Measurements from ENCODE around the gene RAPGEF1. TPM values are rescaled to one million over a fixed set of nuclear protein-coding genes. Genes with fewer than 3 reads are reported as not detected.

Gene RAPGEF1
- total and polyA plus RNA-seq, 2 experiments from 2014 or later, result 3.3 to 24.1 TPM

DNA sequence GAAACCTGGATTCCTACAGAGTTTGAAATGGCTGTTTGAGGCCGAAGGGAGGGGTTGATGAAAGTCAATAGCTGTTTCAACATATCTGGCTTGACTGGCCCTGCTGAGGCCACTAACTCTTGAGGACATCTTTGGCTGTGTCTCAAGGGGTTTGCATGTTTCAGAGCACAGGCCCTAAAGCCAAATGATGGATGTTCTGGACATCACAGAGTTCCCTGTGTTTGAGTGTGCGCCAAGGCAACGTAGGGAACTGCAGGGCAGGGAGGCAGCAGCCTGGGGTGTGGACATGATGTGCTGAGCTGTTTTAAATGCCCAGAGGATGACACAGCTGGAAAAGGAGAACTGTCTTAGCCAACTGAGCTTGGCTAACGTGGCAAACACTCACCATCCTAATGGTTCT is 89.6 kb downstream of the RAPGEF1 start:
- no peaks in the 10 kb centered on the region for H4K20me1 ChIP-seq (ENCODE audit: insufficient read depth)
- peaks cover 32% of the 10 kb centered on the region for H3K79me2 ChIP-seq (ENCODE audit: insufficient read depth)
- TF ChIP-seq EZH2phosphoT487 (IDR thresholded peaks at IDR 0.05; ENCODE audit: insufficient read depth, low read depth) (no peak), EZH2 (IDR thresholded peaks at IDR 0.05; ENCODE audit: insufficient read depth, poor library complexity, severe bottlenecking) (no peak)
- H3K27me3 ChIP-seq (replicated peaks; ENCODE audit: insufficient read depth), result no peaks in the 10 kb centered on the region
- in situ Hi-C loops (cut with MboI), result no loop called here
- H3F3A ChIP-seq (ENCODE audit: insufficient read depth), result peaks cover 33% of the 10 kb centered on the region
- no peaks in the 10 kb centered on the region for H3K36me3 ChIP-seq (ENCODE audit: low read depth)
- 2 to 5% methylated on average over 4 of the region's 4 CpGs for WGBS, 2 experiments (ENCODE audit: low coverage in 1 of 2, low lambda C conversion rate in 2 of 2, missing lambda C conversion rate in 2 of 2)
- peaks cover 33% of the 10 kb centered on the region for H3K4me1 ChIP-seq (ENCODE audit: insufficient read depth)
- H3K4me2 ChIP-seq (ENCODE audit: unreplicated experiment), result peak overlapping the region; percentile 58
- DNase-seq, result peak; percentile 99
- H2AFZ ChIP-seq, result peak overlapping the region; percentile 34; the same call in 1 of the 2 replicates
- peak overlapping the region; percentile 68 for H3K9ac ChIP-seq
- H3K9me3 ChIP-seq (ENCODE audit: low read depth), result no peaks in the 10 kb centered on the region
- H3K9me2 ChIP-seq (ENCODE audit: insufficient read depth), result no peaks in the 10 kb centered on the region
- peak overlapping the region; percentile 95 for H3K27ac ChIP-seq
- H3K4me3 ChIP-seq, result peak overlapping the region; percentile 18; the same call in 1 of the 2 replicates

GRCh38 chr9:131649646-131650045 is 90.2 kb downstream of the RAPGEF1 start:
- Histone ChIP-seq H3K27me3 (replicated peaks; ENCODE audit: insufficient read depth) (no peaks in the 10 kb centered on the region), H3K4me2 (ENCODE audit: unreplicated experiment) (peak overlapping the region; percentile 58), H4K20me1 (ENCODE audit: insufficient read depth) (no peaks in the 10 kb centered on the region), H3K9me3 (ENCODE audit: low read depth) (no peaks in the 10 kb centered on the region), H3K4me3 (peak overlapping the region; percentile 18; the same call in 1 of the 2 replicates), H2AFZ (0 out of 2 replicates have a peak overlapping the region, but pooled peaks have one; percentile 34), H3K27ac (peak overlapping the region; percentile 95), H3F3A (ENCODE audit: insufficient read depth) (peaks cover 37% of the 10 kb centered on the region), H3K4me1 (ENCODE audit: insufficient read depth) (peaks cover 39% of the 10 kb centered on the region), H3K9me2 (ENCODE audit: insufficient read depth) (no peaks in the 10 kb centered on the region), H3K79me2 (ENCODE audit: insufficient read depth) (peaks cover 26% of the 10 kb centered on the region), H3K36me3 (ENCODE audit: low read depth) (no peaks in the 10 kb centered on the region), H3K9ac (peak overlapping the region; percentile 68)
- DNase-seq, result no peak
- in situ Hi-C loops (cut with MboI), result no loop called here
- no peak for TF ChIP-seq EZH2 (IDR thresholded peaks at IDR 0.05; ENCODE audit: insufficient read depth, poor library complexity, severe bottlenecking)
- no peak for TF ChIP-seq EZH2phosphoT487 (IDR thresholded peaks at IDR 0.05; ENCODE audit: insufficient read depth, low read depth)
- 40 to 51% methylated on average over 6 of the region's 6 CpGs for WGBS, 2 experiments (ENCODE audit: low coverage in 1 of 2, low lambda C conversion rate in 2 of 2, missing lambda C conversion rate in 2 of 2)

DNA sequence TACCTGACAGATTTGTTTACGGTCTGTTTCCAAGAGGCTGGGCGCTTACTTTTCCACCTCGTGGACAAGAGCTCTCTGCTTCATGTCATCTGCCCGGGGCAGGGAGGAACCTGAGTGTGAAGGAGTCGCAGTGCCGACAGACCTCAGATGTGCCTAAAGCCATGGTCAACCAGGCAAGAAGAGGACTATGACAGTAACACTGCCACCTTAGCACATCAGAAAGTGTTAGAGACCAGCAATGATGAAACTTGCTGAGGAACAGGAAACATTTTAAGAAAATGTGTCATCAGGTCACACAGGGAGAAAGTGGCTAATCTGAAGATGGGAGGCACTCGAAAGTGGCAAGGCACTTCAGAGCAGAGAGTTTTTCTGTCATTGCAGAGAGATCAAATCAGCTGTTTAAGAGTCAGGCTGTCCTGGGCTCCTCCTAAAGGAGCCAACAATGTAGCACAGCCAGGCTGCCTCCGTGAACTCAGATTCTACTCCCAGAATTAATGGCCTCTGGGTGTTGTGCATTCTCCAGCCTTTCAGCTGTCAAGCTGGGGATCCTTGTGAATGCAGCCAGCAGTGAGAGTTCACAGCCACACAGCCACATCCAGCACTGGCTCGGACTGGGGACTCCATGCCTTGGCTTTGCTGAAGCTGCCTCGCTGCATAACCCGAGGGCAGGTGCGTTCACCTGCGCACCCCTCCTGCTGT is 94.6 kb downstream of the RAPGEF1 start:
- H3K36me3 ChIP-seq (ENCODE audit: low read depth), result 0 out of 2 replicates have a peak, but pooled peaks cover 3% of the 10 kb centered on the region
- H3K9me3 ChIP-seq (ENCODE audit: low read depth), result no peaks in the 10 kb centered on the region
- peak overlapping the region; percentile 52 for H3K27ac ChIP-seq
- in situ Hi-C loops (cut with MboI), result no loop called here
- WGBS, 2 experiments (ENCODE audit: low coverage in 1 of 2, low lambda C conversion rate in 2 of 2, missing lambda C conversion rate in 2 of 2), result 62 to 65% methylated on average over 13 of the region's 13 CpGs
- H3K4me2 ChIP-seq (ENCODE audit: unreplicated experiment), result peak overlapping the region; percentile 60
- H3K4me3 ChIP-seq, result no peak overlapping the region
- peaks cover 24% of the 10 kb centered on the region for H3F3A ChIP-seq (ENCODE audit: insufficient read depth)
- H3K27me3 ChIP-seq (replicated peaks; ENCODE audit: insufficient read depth), result no peaks in the 10 kb centered on the region
- peaks cover 23% of the 10 kb centered on the region for H3K4me1 ChIP-seq (ENCODE audit: insufficient read depth)
- 0 out of 2 replicates have a peak overlapping the region, but pooled peaks have one; percentile 2 for H2AFZ ChIP-seq
- DNase-seq, result peak; percentile 69
- no peak for TF ChIP-seq EZH2 (IDR thresholded peaks at IDR 0.05; ENCODE audit: insufficient read depth, poor library complexity, severe bottlenecking)
- no peak for TF ChIP-seq EZH2phosphoT487 (IDR thresholded peaks at IDR 0.05; ENCODE audit: insufficient read depth, low read depth)
- H4K20me1 ChIP-seq (ENCODE audit: insufficient read depth), result no peaks in the 10 kb centered on the region
- H3K9me2 ChIP-seq (ENCODE audit: insufficient read depth), result no peaks in the 10 kb centered on the region
- H3K79me2 ChIP-seq (ENCODE audit: insufficient read depth), result peaks cover 7% of the 10 kb centered on the region; the same call in 1 of the 2 replicates
- peak overlapping the region; percentile 43 for H3K9ac ChIP-seq

GRCh38 chr9:131642496-131643083 is 97.3 kb downstream of the RAPGEF1 start:
- Histone ChIP-seq H2AFZ (no peak overlapping the region), H3K27ac (no peak overlapping the region), H3K27me3 (replicated peaks; ENCODE audit: insufficient read depth) (no peaks in the 10 kb centered on the region), H3F3A (ENCODE audit: insufficient read depth) (0 out of 2 replicates have a peak, but pooled peaks cover 4% of the 10 kb centered on the region), H3K9ac (no peak overlapping the region), H3K36me3 (ENCODE audit: low read depth) (0 out of 2 replicates have a peak, but pooled peaks cover 3% of the 10 kb centered on the region), H3K4me1 (ENCODE audit: insufficient read depth) (peaks cover 12% of the 10 kb centered on the region), H4K20me1 (ENCODE audit: insufficient read depth) (no peaks in the 10 kb centered on the region), H3K4me3 (no peak overlapping the region), H3K4me2 (ENCODE audit: unreplicated experiment) (no peak overlapping the region), H3K9me2 (ENCODE audit: insufficient read depth) (no peaks in the 10 kb centered on the region), H3K79me2 (ENCODE audit: insufficient read depth) (peaks cover 13% of the 10 kb centered on the region; the same call in 1 of the 2 replicates), H3K9me3 (ENCODE audit: low read depth) (no peaks in the 10 kb centered on the region)
- in situ Hi-C loops (cut with MboI), result no loop called here
- TF ChIP-seq EZH2 (IDR thresholded peaks at IDR 0.05; ENCODE audit: insufficient read depth, poor library complexity, severe bottlenecking) (no peak), EZH2phosphoT487 (IDR thresholded peaks at IDR 0.05; ENCODE audit: insufficient read depth, low read depth) (no peak)
- DNase-seq, result no peak
- WGBS, 2 experiments (ENCODE audit: low coverage in 1 of 2, low lambda C conversion rate in 2 of 2, missing lambda C conversion rate in 2 of 2), result 93 to 94% methylated on average over 13 of the region's 13 CpGs
